HepG2 (cell line): ENCODE results near the gene PNPLA2.

Experiments
- CREBL2 ChIP-seq: sonication (generic); formaldehyde crosslinking; IDR thresholded peaks from 2 replicates; pipeline ENCODE4 v1.8.1; 2023; ENCODE audit warnings: missing genetic modification reagents, mild to moderate bottlenecking, borderline replicate concordance
- MXD4 ChIP-seq: IDR thresholded peaks from 2 replicates; pipeline ENCODE4 v1.6.1; 2016; ENCODE audit warnings: mild to moderate bottlenecking, missing biosample characterization, missing genetic modification reagents

- TF ChIP-seq MXD4 (CRISPR knock-in tag) (no peak), CREBL2 (CRISPR knock-in tag) (no peak)
Observed at GRCh38 chr11:868802-869201, 50.1 kb downstream of the PNPLA2 start.
